ENCODE data around the gene GTPBP3.
A peak's percentile ranks its signal among the peaks of the same experiment; 100 is the strongest.

The GTPBP3 gene

GRCh38 chr19:17347361-17347760 lies 10.0 kb downstream of the GTPBP3 start:
- no peak overlapping the region for H3K4me3 ChIP-seq (replicated peaks in 1 of 2; ENCODE audit: low read depth in 2 of 2, low read length in 2 of 2)
- peak; percentile 54 to 76 for DNase-seq (ENCODE audit: low read depth in 2 of 2)
- no peak for TF ChIP-seq CTCF (IDR thresholded peaks at IDR 0.05; ENCODE audit: low read depth, low read length)

- DNase-seq (ENCODE audit: low read depth in 2 of 2) = no peak
- no peak for TF ChIP-seq CTCF (IDR thresholded peaks at IDR 0.05; ENCODE audit: low read depth, low read length)
Measured at GRCh38 chr19:17347877-17348276, 10.5 kb downstream of the GTPBP3 start.

GRCh38 chr19:17348700-17349099 lies 11.3 kb downstream of the GTPBP3 start:
- H3K4me3 ChIP-seq (replicated peaks in 1 of 2; ENCODE audit: low read depth in 2 of 2, low read length in 2 of 2) = peak overlapping the region in 1 of 2 donors; percentile 24
- no peak for TF ChIP-seq CTCF (IDR thresholded peaks at IDR 0.05; ENCODE audit: low read depth, low read length)
- DNase-seq (ENCODE audit: low read depth in 2 of 2) = peak; percentile 79 to 85

More at GRCh38 chr19:17347877-17348276, 10.5 kb downstream of the GTPBP3 start:
- no peak overlapping the region for H3K4me3 ChIP-seq (replicated peaks in 1 of 2; ENCODE audit: low read depth in 2 of 2, low read length in 2 of 2)

GRCh38 chr19:17351815-17352435 lies 14.6 kb downstream of the GTPBP3 start:
- TF ChIP-seq CTCF (IDR thresholded peaks at IDR 0.05; ENCODE audit: low read depth, low read length) = no peak
- H3K4me3 ChIP-seq (replicated peaks in 1 of 2; ENCODE audit: low read depth in 2 of 2, low read length in 2 of 2) = no peak overlapping the region
- no peak for DNase-seq (ENCODE audit: low read depth in 2 of 2)

- no peak overlapping the region for H3K4me3 ChIP-seq (replicated peaks in 1 of 2; ENCODE audit: low read depth in 2 of 2, low read length in 2 of 2)
- DNase-seq (ENCODE audit: low read depth in 2 of 2) = peak in 1 of 2 donors; percentile 74
- TF ChIP-seq CTCF (IDR thresholded peaks at IDR 0.05; ENCODE audit: low read depth, low read length) = no peak
Measured at GRCh38 chr19:17352608-17353280, 15.4 kb downstream of the GTPBP3 start.

GRCh38 chr19:17353386-17353785 lies 16.0 kb downstream of the GTPBP3 start:
- DNase-seq (ENCODE audit: low read depth in 2 of 2) = no peak
- no peak for TF ChIP-seq CTCF (IDR thresholded peaks at IDR 0.05; ENCODE audit: low read depth, low read length)
- no peak overlapping the region for H3K4me3 ChIP-seq (replicated peaks in 1 of 2; ENCODE audit: low read depth in 2 of 2, low read length in 2 of 2)
